Jurkat, Clone E6-1 (cell line): ENCODE measurements around the gene UCK1.

Source experiments
- DNase-seq: peaks from one replicate; pipeline ENCODE4 v3.0.0-alpha.2; 2011; ENCODE audit warnings: low read depth, low spot score
- H3K4me3 ChIP-seq: 2 replicates; pipeline ENCODE4 v1.5.1; 2011; ENCODE audit warnings: mild to moderate bottlenecking, low read length, control low read depth, moderate library complexity

The UCK1 gene

GRCh38 chr9:131503626-131504465 is 27.2 kb downstream of the UCK1 start:
- H3K4me3 ChIP-seq = peak overlapping the region; percentile 89
- peak; percentile 70 for DNase-seq

GRCh38 chr9:131502781-131503625 is 28.1 kb downstream of the UCK1 start, which contains the start of gene POMT1:
TSS of gene POMT1 (plus strand) at chr9:131502918. CDS start at chr9:131504219, 1,301 bp downstream.
- DNase-seq = peak; percentile 86
- H3K4me3 ChIP-seq = peak within 1 kb of the TSS; percentile 89

GRCh38 chr9:131500939-131501541 is 30.0 kb downstream of the UCK1 start:
- DNase-seq = peak; percentile 93
- H3K4me3 ChIP-seq = peak overlapping the region; percentile 89

- H3K4me3 ChIP-seq = peak overlapping the region; percentile 89
- peak; percentile 91 for DNase-seq
Measured at GRCh38 chr9:131500377-131500776, 30.7 kb downstream of the UCK1 start.

- H3K4me3 ChIP-seq = no peak overlapping the region
- no peak for DNase-seq
Measured at GRCh38 chr9:131499254-131499767, 31.8 kb downstream of the UCK1 start.

- no peak overlapping the region for H3K4me3 ChIP-seq
- no peak for DNase-seq
Measured at GRCh38 chr9:131496844-131497405, 34.1 kb downstream of the UCK1 start.

GRCh38 chr9:131495785-131496184 is 35.3 kb downstream of the UCK1 start:
- no peak overlapping the region for H3K4me3 ChIP-seq
- no peak for DNase-seq

- H3K4me3 ChIP-seq = no peak overlapping the region
- DNase-seq = no peak
Measured at GRCh38 chr9:131494296-131494870, 36.7 kb downstream of the UCK1 start.

GRCh38 chr9:131492070-131492469 is 39.0 kb downstream of the UCK1 start:
- no peak for DNase-seq
- H3K4me3 ChIP-seq = no peak overlapping the region

- H3K4me3 ChIP-seq = no peak overlapping the region
- DNase-seq = no peak
Measured at GRCh38 chr9:131491001-131491710, 39.9 kb downstream of the UCK1 start.

- no peak for DNase-seq
Measured at GRCh38 chr9:131490514-131490913, 40.5 kb downstream of the UCK1 start.

GRCh38 chr9:131487621-131488031 is 43.4 kb downstream of the UCK1 start:
- DNase-seq = no peak
- H3K4me3 ChIP-seq = no peak overlapping the region

More at GRCh38 chr9:131490514-131490913, 40.5 kb downstream of the UCK1 start:
- no peak overlapping the region for H3K4me3 ChIP-seq

- no peak for DNase-seq
Measured at GRCh38 chr9:131487001-131487400, 44.1 kb downstream of the UCK1 start.

GRCh38 chr9:131485728-131486422 is 45.2 kb downstream of the UCK1 start:
- no peak overlapping the region for H3K4me3 ChIP-seq
- no peak for DNase-seq

More at GRCh38 chr9:131487001-131487400, 44.1 kb downstream of the UCK1 start:
- no peak overlapping the region for H3K4me3 ChIP-seq

GRCh38 chr9:131485206-131485605 is 45.9 kb downstream of the UCK1 start:
- no peak for DNase-seq

GRCh38 chr9:131484560-131485185 is 46.4 kb downstream of the UCK1 start:
- H3K4me3 ChIP-seq = no peak overlapping the region
- no peak for DNase-seq

More at GRCh38 chr9:131485206-131485605, 45.9 kb downstream of the UCK1 start:
- no peak overlapping the region for H3K4me3 ChIP-seq

- no peak for DNase-seq
- H3K4me3 ChIP-seq = no peak overlapping the region
Measured at GRCh38 chr9:131484051-131484445, 47.0 kb downstream of the UCK1 start.
